ENCODE data around the gene RERE.

RERE gene

GRCh38 chr1:8497210-8497819 lies 320.1 kb downstream of the RERE start:
- no peak for DNase-seq

GRCh38 chr1:8496473-8496872 lies 321.0 kb downstream of the RERE start:
- no peak for DNase-seq

- DNase-seq = no peak
Observed at GRCh38 chr1:8495928-8496401, 321.5 kb downstream of the RERE start.

- no peak for DNase-seq
Observed at GRCh38 chr1:8494681-8495080, 322.8 kb downstream of the RERE start.

GRCh38 chr1:8493916-8494540 lies 323.4 kb downstream of the RERE start:
- DNase-seq = no peak

GRCh38 chr1:8487249-8487648 lies 330.2 kb downstream of the RERE start:
- DNase-seq = no peak

- DNase-seq = no peak
Observed at GRCh38 chr1:8486047-8486446, 331.4 kb downstream of the RERE start.

- DNase-seq = no peak
Observed at GRCh38 chr1:8483586-8483985, 333.9 kb downstream of the RERE start.

- no peak for DNase-seq
Observed at GRCh38 chr1:8482979-8483381, 334.5 kb downstream of the RERE start.

GRCh38 chr1:8481650-8482380 lies 335.6 kb downstream of the RERE start:
- DNase-seq = no peak

- no peak for DNase-seq
Observed at GRCh38 chr1:8478566-8478965, 338.9 kb downstream of the RERE start.

GRCh38 chr1:8477983-8478362 lies 339.5 kb downstream of the RERE start:
- no peak for DNase-seq

GRCh38 chr1:8477166-8477982 lies 340.1 kb downstream of the RERE start:
- no peak for DNase-seq

GRCh38 chr1:8476006-8476405 lies 341.4 kb downstream of the RERE start:
- no peak for DNase-seq

- DNase-seq = no peak
Observed at GRCh38 chr1:8474369-8474768, 343.1 kb downstream of the RERE start.

GRCh38 chr1:8473891-8474300 lies 343.5 kb downstream of the RERE start:
- no peak for DNase-seq

GRCh38 chr1:8473121-8473875 lies 344.1 kb downstream of the RERE start:
- DNase-seq = no peak

GRCh38 chr1:8472668-8473067 lies 344.8 kb downstream of the RERE start:
- peak; percentile 14 for DNase-seq

GRCh38 chr1:8471451-8471850 lies 346.0 kb downstream of the RERE start:
- no peak for DNase-seq

GRCh38 chr1:8468751-8469150 lies 348.7 kb downstream of the RERE start:
- no peak for DNase-seq

- DNase-seq = no peak
Observed at GRCh38 chr1:8467308-8467707, 350.1 kb downstream of the RERE start.

GRCh38 chr1:8465692-8466091 lies 351.7 kb downstream of the RERE start:
- no peak for DNase-seq

- no peak for DNase-seq
Observed at GRCh38 chr1:8465013-8465412, 352.4 kb downstream of the RERE start.
